ENCODE results near the gene RHEB.

DNA sequence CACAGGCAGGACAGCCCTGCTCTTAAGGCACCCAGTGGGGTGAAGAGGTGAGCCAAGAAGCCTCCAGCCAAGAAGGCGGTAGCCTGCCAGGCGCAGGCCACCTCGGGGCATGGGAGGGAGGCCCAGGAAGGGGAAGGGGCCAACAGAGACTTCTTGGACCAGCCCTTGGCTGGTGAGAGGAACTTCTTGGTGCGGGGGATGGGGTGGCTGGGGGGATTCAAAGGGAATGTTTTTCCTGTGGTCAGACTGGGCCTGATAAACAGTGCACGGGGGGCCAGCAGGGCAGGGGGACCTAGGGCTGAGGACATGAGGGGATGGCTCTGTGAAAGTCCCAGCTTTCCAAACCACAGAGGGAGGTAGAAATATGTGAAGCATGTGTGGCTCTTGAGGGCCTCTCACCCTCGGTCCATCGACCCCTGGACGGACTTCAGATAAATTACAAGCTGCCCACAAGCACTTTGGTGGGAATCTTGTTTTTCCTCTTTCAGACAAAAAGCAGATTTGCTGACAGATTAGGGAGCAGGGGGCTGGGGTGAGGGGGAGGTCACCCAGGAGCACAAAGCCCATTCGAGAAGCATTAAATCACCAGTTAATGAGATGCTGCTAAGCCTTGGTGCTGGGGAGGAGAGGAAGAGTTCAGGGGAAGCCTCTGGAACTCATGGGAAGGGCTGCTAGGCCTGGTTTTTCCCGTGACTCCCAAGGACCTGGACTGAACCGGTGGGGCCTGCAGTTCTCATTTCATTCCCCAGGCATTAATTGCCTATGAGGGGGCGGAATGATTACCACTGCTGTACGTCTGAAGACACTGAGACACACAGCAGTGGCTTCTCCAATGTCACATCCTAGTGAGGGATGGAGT lies 91.1 kb downstream of the RHEB start:
- TF ChIP-seq, protein P1, sequence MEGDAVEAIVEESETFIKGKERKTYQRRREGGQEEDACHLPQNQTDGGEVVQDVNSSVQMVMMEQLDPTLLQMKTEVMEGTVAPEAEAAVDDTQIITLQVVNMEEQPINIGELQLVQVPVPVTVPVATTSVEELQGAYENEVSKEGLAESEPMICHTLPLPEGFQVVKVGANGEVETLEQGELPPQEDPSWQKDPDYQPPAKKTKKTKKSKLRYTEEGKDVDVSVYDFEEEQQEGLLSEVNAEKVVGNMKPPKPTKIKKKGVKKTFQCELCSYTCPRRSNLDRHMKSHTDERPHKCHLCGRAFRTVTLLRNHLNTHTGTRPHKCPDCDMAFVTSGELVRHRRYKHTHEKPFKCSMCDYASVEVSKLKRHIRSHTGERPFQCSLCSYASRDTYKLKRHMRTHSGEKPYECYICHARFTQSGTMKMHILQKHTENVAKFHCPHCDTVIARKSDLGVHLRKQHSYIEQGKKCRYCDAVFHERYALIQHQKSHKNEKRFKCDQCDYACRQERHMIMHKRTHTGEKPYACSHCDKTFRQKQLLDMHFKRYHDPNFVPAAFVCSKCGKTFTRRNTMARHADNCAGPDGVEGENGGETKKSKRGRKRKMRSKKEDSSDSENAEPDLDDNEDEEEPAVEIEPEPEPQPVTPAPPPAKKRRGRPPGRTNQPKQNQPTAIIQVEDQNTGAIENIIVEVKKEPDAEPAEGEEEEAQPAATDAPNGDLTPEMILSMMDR (IDR thresholded peaks at IDR 0.05; ENCODE audit: low read depth, low read length, poor library complexity, severe bottlenecking), result no peak
- TF ChIP-seq EZH2phosphoT487 (IDR thresholded peaks at IDR 0.05; ENCODE audit: borderline replicate concordance, low read length), result no peak
